Subcutaneous adipose tissue (tissue), 4 donors: ENCODE data around the gene GRID1. TPM values are rescaled to one million over a fixed set of nuclear protein-coding genes. Genes with fewer than 3 reads are reported as not detected.

ENCODE experiments used
- total RNA-seq, 4 donors: library from RNA; depleted of rRNA; stranded (reverse); fragments of >200 nt; gene quantifications; one replicate each; pipeline ENCODE4 v1.1.0, GENCODE V29; 2016
- TF ChIP-seq, protein P1 (sequence below): fragments of 450-650 bp; IDR thresholded peaks from one replicate; pipeline ENCODE4 v1.5.1; 2016; ENCODE audit warnings: low read depth, mild to moderate bottlenecking, control low read depth, antibody characterized with exemption, moderate library complexity

GRID1 gene
- total RNA-seq, 4 donors from 2014 or later: 0.49 to 2.0 (median 1.1) TPM

DNA sequence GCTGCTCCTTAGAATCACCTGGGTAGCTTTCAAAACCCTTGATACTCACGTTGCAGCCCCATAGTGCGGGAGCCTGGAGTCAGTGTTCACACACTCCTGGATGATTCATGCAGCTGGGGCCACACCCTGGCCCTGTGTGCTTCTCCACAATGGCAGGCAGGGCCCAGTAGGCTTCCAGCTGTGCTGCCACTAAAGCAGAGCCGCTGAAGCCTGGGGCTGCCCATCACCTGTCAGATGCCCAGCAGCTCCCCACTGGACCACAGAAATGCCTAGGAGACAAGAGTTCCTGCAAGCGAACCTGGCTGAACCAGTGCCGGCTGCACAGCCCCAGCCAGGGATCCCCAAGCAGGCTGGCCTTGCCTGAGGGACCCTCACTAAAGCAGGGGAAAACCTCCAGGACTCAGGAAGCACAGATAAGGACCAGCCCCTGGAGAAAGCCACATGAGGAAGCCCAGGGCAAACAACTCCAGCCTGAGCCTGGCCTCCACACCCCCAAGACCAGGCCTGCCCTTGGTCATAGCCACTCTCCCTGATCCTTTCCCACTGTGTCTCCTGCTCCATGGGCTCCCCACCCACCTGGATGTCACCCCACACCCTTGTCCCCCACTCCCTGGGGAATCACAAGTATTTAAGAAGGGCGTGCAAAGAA lies 111.9 kb downstream of the GRID1 start:
- TF ChIP-seq, protein P1, sequence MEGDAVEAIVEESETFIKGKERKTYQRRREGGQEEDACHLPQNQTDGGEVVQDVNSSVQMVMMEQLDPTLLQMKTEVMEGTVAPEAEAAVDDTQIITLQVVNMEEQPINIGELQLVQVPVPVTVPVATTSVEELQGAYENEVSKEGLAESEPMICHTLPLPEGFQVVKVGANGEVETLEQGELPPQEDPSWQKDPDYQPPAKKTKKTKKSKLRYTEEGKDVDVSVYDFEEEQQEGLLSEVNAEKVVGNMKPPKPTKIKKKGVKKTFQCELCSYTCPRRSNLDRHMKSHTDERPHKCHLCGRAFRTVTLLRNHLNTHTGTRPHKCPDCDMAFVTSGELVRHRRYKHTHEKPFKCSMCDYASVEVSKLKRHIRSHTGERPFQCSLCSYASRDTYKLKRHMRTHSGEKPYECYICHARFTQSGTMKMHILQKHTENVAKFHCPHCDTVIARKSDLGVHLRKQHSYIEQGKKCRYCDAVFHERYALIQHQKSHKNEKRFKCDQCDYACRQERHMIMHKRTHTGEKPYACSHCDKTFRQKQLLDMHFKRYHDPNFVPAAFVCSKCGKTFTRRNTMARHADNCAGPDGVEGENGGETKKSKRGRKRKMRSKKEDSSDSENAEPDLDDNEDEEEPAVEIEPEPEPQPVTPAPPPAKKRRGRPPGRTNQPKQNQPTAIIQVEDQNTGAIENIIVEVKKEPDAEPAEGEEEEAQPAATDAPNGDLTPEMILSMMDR: no peak

DNA sequence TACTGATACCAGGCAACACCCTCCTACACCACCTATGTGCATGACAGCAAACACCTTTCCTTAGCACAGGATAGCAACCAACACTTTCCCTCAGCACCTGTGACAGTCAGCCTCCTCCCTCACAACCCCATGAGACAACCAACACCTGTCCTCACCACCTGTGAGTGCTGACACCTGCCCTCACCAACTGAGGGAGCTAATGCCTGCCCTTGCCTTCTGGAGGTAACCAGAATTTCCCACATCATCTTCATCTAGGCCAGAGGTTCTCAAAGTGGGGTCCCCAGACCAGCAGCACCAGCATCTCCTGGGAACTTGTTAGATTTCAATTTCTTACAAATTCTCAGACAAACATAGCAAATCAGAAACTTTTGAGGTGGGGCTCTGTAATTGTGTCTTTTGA lies 112.5 kb downstream of the GRID1 start:
- TF ChIP-seq, protein P1: no peak

DNA sequence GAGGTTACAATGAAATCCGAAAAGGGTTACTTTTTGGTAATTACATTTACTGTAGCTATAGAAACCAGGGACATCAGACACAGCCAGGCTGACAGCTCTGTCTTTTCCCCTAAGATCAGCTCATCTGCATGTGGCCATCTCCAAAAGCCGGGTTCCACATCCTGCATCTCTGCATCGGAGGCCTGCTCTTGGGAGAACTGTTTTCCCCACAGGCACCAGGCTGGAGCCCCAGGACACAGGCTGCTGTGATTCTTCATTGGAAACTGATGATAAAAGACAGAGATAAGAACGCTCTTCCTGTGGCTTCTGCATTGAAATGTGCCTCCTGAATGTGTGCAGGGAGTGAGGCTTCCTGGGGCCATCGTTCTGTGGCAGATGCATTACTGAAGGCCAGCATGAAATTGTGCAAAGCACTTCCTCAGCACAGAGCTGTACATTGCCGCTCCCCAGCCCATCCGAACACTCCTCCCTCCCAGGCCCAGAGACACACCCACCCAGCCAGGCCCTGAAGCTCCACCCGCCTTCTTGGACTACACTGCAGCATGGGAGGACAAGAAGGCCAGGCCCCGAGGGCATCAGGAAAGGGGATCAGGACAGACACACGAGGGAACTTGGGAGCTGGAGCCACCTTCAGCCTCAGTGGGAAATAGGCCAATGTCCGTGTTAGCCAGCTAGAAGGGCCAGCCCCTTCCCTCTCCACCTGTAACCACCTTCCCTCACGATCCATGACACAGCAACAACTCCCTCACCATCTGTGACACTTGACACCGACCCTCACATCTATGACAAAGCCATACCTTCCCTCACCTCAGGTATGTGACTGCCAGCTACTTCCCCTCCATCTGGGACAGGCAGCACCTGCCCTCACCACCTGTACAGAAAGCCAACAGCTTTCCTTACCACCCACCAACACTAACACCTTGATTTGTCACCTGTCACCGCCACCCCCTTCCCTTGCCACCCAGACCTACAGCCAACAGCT lies 113.2 kb downstream of the GRID1 start:
- TF ChIP-seq, protein P1: no peak

DNA sequence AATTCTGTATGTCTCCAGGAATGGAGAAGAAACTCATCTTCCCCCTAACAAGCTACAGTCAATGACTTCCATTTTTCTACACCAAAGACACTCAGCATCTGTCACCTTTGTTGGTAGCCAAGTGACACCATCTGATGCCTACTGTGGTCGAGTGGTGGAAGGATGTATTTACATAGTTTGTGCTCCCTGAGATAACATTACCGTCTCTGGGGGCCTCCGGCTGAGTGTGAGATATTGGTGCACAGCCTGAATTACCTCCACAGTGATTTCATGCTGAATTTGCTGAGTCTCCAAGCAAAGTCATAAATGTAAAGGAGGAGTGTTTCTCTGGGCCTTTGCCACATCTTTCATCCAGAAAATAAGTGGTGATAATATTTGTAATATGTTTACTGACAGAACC lies 114.0 kb downstream of the GRID1 start:
- TF ChIP-seq, protein P1: no peak

DNA sequence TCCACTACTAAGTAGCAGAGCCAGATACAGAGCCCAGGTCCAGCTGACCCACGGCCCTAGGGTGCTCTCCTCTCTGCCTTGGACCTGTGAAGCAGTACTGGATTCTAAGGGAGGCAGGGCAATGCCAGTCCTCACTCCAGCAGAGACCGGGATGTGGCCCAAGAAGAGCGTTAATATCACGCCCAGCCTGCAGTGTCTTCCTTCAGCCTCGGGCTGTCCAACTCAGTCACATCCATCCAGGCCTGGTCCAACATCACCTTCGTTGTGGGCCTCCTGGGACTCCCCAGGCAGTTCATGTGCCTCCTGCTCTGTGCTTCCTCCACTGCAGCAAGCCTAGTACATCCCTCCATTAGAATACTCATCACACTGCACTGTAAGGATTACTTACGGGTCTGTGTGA lies 114.5 kb downstream of the GRID1 start:
- TF ChIP-seq, protein P1: no peak

DNA sequence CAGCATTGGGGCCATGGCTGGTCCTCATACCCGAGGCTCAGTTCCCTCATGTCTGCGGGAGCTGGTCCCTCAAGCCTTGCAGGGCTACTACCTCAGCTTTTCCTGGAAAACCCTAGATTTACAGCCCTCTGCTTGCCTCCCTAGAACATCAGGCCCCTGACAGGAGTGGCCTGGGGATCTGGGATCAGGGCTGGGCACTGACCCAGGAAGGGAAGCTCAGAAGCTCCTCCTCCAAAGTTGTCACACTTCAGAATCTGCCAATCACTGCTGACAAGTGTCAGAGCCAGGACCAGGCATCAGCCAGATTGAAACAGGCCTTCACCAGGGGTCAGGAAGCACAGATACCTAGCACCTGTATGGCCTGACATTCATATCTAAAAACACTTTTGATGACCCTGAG lies 115.2 kb downstream of the GRID1 start:
- TF ChIP-seq, protein P1: no peak

DNA sequence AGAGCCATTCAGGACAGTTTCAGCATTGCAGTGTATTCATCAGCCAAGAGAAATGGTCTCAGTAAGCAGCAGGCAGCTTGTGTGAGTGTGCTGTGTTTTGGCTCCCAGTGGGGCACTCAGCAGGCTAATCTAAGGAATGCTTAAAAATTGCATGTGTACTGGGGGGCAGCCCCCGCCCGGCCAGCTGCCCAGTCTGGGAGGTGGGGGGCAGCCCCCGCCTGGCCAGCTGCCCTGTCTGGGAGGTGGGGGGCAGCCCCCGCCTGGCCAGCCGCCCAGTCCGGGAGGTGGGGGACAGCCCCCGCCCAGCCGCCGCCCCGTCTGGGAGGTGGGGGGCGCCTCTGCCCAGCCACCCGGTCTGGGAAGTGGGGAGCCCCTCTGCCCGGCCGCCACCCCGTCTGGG lies 116.2 kb downstream of the GRID1 start:
- TF ChIP-seq, protein P1: no peak
